ENCODE results near the gene SKAP1. TPM values are rescaled to one million over a fixed set of nuclear protein-coding genes. Genes with fewer than 3 reads are reported as not detected.

SKAP1 gene
- total RNA-seq, 1 donor from 2014 or later = 0.27 TPM

DNA sequence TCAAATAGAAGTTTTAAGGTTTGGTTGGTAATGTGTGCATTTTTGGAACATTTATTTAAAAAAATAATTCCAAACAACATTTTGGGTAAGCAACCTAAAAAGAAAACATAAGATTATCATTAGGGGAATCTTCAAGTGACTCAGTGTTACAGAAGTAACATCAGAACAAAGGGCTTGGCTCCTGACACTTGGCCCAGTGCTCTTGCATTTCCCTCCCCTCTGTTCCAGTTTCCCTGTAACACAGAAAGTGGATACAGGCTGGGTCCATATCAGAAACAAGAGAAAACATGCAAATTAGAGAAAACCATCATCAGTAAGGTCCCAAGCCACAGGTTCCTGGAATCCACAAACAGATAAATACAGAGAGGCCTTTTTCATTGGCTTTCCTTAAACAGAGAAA is 40.1 kb downstream of the SKAP1 start:
- no peaks in the 10 kb centered on the region for H3K36me3 ChIP-seq
- DNase-seq = no peak
- no peak overlapping the region for H3K4me3 ChIP-seq
- H3K9me3 ChIP-seq (replicated peaks) = no peaks in the 10 kb centered on the region
- peaks cover 6% of the 10 kb centered on the region for H3K4me1 ChIP-seq
- peaks cover 97% of the 10 kb centered on the region for H3K27me3 ChIP-seq (ENCODE audit: low read depth)
- intact Hi-C loops (cut with micrococcal nuclease) = no loop called here
- no peak overlapping the region for H3K27ac ChIP-seq (replicated peaks)
- TF ChIP-seq, protein P1, sequence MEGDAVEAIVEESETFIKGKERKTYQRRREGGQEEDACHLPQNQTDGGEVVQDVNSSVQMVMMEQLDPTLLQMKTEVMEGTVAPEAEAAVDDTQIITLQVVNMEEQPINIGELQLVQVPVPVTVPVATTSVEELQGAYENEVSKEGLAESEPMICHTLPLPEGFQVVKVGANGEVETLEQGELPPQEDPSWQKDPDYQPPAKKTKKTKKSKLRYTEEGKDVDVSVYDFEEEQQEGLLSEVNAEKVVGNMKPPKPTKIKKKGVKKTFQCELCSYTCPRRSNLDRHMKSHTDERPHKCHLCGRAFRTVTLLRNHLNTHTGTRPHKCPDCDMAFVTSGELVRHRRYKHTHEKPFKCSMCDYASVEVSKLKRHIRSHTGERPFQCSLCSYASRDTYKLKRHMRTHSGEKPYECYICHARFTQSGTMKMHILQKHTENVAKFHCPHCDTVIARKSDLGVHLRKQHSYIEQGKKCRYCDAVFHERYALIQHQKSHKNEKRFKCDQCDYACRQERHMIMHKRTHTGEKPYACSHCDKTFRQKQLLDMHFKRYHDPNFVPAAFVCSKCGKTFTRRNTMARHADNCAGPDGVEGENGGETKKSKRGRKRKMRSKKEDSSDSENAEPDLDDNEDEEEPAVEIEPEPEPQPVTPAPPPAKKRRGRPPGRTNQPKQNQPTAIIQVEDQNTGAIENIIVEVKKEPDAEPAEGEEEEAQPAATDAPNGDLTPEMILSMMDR (IDR thresholded peaks at IDR 0.05; ENCODE audit: borderline replicate concordance) = no peak

DNA sequence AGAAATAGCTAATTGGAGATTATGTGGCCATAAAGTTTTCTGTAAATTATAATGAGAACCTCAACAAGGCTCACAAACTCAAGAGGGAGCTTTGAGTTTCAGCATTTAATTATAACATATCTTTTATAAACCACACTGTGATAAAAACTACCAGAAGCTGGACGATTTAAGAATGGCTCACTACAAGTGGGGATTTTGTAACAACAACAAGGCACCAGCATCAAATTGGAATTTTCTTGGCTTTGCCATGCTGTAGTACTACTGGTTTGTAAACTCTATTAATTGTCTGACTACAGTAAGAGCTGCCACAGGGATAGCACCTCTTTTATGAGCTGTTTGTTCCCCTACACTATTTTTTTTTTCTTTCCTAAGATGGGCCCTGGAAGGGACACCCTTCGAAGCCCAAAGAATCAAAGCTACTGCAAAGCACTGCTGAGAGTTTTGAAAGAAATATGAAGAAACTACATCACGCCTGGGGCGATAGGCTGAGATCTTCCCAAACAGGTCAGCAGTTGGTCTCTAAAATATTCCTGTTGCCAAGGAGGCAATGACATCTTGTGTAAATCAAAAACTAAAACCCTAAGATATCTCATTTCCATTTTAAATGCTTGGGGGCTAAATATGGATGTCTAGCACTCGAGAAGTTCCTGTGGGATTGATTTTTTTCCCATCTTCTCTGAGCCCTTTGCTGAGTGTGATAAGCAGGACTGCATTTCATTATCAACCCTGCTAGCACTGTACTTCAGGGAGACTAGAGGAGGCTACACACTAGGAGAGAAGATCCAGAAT is 40.9 kb downstream of the SKAP1 start:
- intact Hi-C loops (cut with micrococcal nuclease) = no loop called here
- no peak for DNase-seq
- Histone ChIP-seq H3K9me3 (replicated peaks) (no peaks in the 10 kb centered on the region), H3K4me1 (peaks cover 6% of the 10 kb centered on the region), H3K36me3 (no peaks in the 10 kb centered on the region), H3K4me3 (no peak overlapping the region), H3K27ac (replicated peaks) (no peak overlapping the region), H3K27me3 (ENCODE audit: low read depth) (peaks cover 97% of the 10 kb centered on the region)
- TF ChIP-seq, protein P1 (IDR thresholded peaks at IDR 0.05; ENCODE audit: borderline replicate concordance) = no peak

DNA sequence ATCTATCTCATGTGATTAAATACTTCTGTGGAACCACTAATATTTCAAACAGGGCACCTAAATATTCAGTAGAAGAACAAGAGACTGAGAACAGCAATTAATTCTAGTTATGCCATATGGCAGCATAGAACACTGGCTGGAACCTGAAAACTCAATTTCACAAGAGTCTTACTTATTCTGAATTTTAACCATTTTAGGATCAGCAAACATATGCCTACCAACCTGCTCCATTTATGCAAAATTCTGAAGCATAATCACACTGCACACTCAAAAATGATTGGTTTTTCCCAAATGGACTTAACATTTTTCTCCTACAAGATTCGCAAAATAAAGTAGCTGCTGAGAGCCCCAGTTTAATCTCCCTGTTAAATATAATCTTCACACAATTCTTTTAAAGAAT is 43.2 kb downstream of the SKAP1 start:
- Histone ChIP-seq H3K9me3 (replicated peaks) (no peaks in the 10 kb centered on the region), H3K27ac (replicated peaks) (no peak overlapping the region), H3K4me1 (no peaks in the 10 kb centered on the region), H3K27me3 (ENCODE audit: low read depth) (peaks cover 97% of the 10 kb centered on the region), H3K36me3 (no peaks in the 10 kb centered on the region), H3K4me3 (no peak overlapping the region)
- intact Hi-C loops (cut with micrococcal nuclease) = no loop called here
- DNase-seq = no peak
- TF ChIP-seq, protein P1 (IDR thresholded peaks at IDR 0.05; ENCODE audit: borderline replicate concordance) = no peak

GRCh38 chr17:48385319-48385718 is 44.7 kb downstream of the SKAP1 start:
- TF ChIP-seq, protein P1 (IDR thresholded peaks at IDR 0.05; ENCODE audit: borderline replicate concordance) = no peak
- Histone ChIP-seq H3K36me3 (no peaks in the 10 kb centered on the region), H3K27ac (replicated peaks) (no peak overlapping the region), H3K27me3 (ENCODE audit: low read depth) (peaks cover 97% of the 10 kb centered on the region), H3K4me3 (no peak overlapping the region), H3K9me3 (replicated peaks) (no peaks in the 10 kb centered on the region), H3K4me1 (no peaks in the 10 kb centered on the region)
- intact Hi-C loops (cut with micrococcal nuclease) = no loop called here
- DNase-seq = no peak

DNA sequence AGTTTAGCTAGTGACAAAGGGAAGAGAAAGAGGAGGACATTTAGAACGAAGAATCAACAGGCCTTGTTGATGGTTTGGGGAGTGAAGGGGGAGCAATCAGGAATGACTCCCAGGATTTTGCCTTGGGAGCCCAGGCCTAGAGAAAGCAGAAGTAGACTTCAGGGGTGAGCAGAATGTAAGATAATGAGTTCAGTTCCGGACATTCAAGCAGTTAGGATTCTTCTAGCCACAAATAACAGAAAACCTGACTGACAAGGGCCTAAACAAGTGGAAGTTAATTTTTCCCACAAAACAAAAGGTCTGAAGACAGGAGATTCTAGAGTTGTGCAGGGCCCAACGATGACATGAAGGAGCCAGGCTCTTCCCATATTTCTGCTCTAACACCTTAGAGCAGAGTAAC is 45.9 kb downstream of the SKAP1 start:
- no peak for DNase-seq
- H3K27ac ChIP-seq (replicated peaks) = no peak overlapping the region
- H3K36me3 ChIP-seq = no peaks in the 10 kb centered on the region
- no peaks in the 10 kb centered on the region for H3K4me1 ChIP-seq
- no peak overlapping the region for H3K4me3 ChIP-seq
- TF ChIP-seq, protein P1 (IDR thresholded peaks at IDR 0.05; ENCODE audit: borderline replicate concordance) = no peak
- intact Hi-C loops (cut with micrococcal nuclease) = no loop called here
- H3K27me3 ChIP-seq (ENCODE audit: low read depth) = peaks cover 98% of the 10 kb centered on the region
- no peaks in the 10 kb centered on the region for H3K9me3 ChIP-seq (replicated peaks)
